ENCODE data around the gene ICE2. TPM values are rescaled to one million over a fixed set of nuclear protein-coding genes. Genes with fewer than 3 reads are reported as not detected.

ICE2 gene
- total RNA-seq, 1 donor from 2014 or later = 95.3 TPM

DNA sequence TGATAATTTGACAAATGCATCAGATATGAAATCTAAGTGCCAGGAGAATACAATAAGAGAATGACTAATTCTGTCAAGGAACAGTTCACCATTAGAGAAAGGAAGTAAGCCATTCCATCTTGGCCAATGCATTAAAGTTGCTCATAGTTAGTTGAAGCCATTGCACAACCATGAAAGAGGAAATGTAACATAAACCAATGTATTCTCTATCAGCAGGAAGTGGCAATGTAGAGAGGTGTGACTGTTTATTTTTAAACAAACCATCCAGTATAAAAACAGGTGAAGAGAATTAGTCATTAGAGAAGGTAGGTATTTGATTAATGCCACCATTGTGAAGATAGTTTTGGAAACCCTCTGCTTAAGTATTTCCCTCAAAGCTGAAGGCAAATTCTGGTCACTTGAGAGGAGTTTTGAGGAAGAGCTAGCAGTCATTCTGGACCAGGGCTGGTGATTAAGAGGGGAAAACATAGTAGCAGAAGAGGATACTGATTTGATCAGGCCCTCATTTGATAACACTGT, 70.4 kb downstream of the ICE2 start:
- Histone ChIP-seq H2AFZ (replicated peaks) (no peak overlapping the region), H3K27ac (no peak overlapping the region), H3K9me3 (ENCODE audit: low read depth) (no peaks in the 10 kb centered on the region), H3K79me2 (ENCODE audit: low read depth) (no peaks in the 10 kb centered on the region), H3K27me3 (no peaks in the 10 kb centered on the region), H4K20me1 (ENCODE audit: low read depth) (no peaks in the 10 kb centered on the region), H3K4me3 (no peak overlapping the region), H3F3A (ENCODE audit: low read depth) (no peaks in the 10 kb centered on the region), H3K4me2 (no peak overlapping the region), H3K9ac (no peak overlapping the region), H3K36me3 (no peaks in the 10 kb centered on the region), H3K4me1 (peaks cover 13% of the 10 kb centered on the region)
- H3K27me3 Mint-ChIP-seq (ENCODE audit: insufficient read depth, low read depth) = peaks cover 2% of the 10 kb centered on the region
- TF ChIP-seq EZH2phosphoT487 (IDR thresholded peaks at IDR 0.05) (no peak), EZH2 (IDR thresholded peaks at IDR 0.05) (no peak)
- TF ChIP-seq, protein P1, sequence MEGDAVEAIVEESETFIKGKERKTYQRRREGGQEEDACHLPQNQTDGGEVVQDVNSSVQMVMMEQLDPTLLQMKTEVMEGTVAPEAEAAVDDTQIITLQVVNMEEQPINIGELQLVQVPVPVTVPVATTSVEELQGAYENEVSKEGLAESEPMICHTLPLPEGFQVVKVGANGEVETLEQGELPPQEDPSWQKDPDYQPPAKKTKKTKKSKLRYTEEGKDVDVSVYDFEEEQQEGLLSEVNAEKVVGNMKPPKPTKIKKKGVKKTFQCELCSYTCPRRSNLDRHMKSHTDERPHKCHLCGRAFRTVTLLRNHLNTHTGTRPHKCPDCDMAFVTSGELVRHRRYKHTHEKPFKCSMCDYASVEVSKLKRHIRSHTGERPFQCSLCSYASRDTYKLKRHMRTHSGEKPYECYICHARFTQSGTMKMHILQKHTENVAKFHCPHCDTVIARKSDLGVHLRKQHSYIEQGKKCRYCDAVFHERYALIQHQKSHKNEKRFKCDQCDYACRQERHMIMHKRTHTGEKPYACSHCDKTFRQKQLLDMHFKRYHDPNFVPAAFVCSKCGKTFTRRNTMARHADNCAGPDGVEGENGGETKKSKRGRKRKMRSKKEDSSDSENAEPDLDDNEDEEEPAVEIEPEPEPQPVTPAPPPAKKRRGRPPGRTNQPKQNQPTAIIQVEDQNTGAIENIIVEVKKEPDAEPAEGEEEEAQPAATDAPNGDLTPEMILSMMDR (IDR thresholded peaks at IDR 0.05) = no peak
- no peaks in the 10 kb centered on the region for H3K36me3 Mint-ChIP-seq
- DNase-seq (ENCODE audit: low spot score) = no peak
- no peak overlapping the region for H3K27ac Mint-ChIP-seq
- no peaks in the 10 kb centered on the region for H3K9me3 Mint-ChIP-seq
- H3K4me1 Mint-ChIP-seq = peaks cover 12% of the 10 kb centered on the region
- H3K4me3 Mint-ChIP-seq = no peak overlapping the region

DNA sequence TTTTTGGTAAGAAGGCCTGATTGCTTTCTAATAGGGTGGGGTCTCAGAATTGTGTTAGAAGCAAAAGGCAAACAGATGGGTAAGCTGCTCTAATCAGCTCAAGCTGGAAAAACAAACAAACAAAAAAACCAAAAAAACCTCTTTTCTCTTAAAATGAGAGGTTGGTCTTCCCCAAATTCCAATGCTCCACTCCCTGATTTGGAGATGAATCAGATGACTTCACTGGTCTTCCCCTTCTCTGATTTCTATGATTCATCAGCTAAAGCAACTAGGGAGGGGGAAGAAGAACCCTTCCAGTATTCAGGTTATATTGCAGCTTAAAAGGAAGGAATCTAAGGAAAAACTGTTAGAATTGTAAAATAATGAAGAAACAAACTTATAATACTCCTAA, 71.5 kb downstream of the ICE2 start:
- Histone ChIP-seq H2AFZ (replicated peaks) (no peak overlapping the region), H3K4me1 (peaks cover 13% of the 10 kb centered on the region), H3K4me3 (no peak overlapping the region), H3K9ac (no peak overlapping the region), H3K36me3 (no peaks in the 10 kb centered on the region), H3K9me3 (ENCODE audit: low read depth) (no peaks in the 10 kb centered on the region), H3K27ac (no peak overlapping the region), H3F3A (ENCODE audit: low read depth) (no peaks in the 10 kb centered on the region), H3K4me2 (no peak overlapping the region), H3K79me2 (ENCODE audit: low read depth) (no peaks in the 10 kb centered on the region), H3K27me3 (no peaks in the 10 kb centered on the region), H4K20me1 (ENCODE audit: low read depth) (no peaks in the 10 kb centered on the region)
- Mint-ChIP-seq H3K27ac (no peak overlapping the region), H3K36me3 (no peaks in the 10 kb centered on the region), H3K4me1 (peaks cover 9% of the 10 kb centered on the region), H3K4me3 (no peak overlapping the region), H3K9me3 (no peaks in the 10 kb centered on the region), H3K27me3 (ENCODE audit: insufficient read depth, low read depth) (peaks cover 2% of the 10 kb centered on the region)
- no peak for DNase-seq (ENCODE audit: low spot score)
- TF ChIP-seq EZH2 (IDR thresholded peaks at IDR 0.05) = no peak
- TF ChIP-seq EZH2phosphoT487 (IDR thresholded peaks at IDR 0.05) = no peak
- TF ChIP-seq, protein P1 (IDR thresholded peaks at IDR 0.05) = no peak

DNA sequence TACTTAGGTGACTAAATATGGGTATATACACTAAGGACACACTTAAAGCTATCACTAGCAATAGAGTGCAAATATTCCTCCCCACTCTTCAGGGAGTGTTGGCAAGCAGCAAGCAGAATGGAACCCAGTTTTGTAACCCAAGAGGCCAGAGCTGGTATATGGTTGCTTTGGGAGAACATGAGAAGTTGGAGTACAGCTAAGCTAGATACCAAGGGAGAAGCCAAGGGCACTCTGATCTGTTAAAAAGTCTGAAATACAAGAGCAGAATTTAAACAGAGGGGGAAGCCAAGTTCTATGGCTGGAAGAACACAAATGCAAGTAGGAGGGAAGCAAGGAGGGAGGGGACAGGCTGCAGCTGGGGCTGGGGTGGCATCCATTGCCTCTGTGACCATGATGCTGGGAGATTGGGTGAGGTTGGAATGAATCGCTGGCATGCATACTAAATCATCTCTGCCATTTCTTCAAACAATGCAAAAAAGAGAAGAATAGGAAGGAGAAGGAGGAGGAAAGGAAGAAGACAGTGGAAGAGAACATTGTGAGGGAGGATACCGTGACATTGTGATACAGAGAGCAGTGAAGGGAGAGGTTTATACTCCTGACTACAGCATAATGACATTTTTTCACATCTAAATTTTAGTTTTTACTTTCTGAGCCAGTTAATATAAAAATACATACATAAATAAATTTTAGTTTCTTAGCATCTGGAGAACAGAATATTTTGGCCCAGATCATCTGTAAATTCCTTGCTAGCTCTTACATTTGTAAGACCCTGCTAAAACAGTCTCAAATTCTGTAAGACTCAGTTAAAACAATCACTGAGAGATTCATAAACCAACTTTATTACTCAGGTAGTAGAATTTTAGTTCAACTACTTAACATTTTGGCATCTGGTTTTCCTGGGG, 72.2 kb downstream of the ICE2 start:
- Histone ChIP-seq H3K4me1 (peaks cover 13% of the 10 kb centered on the region), H4K20me1 (ENCODE audit: low read depth) (no peaks in the 10 kb centered on the region), H3K27ac (no peak overlapping the region), H3K4me3 (no peak overlapping the region), H3K9me3 (ENCODE audit: low read depth) (no peaks in the 10 kb centered on the region), H3K36me3 (no peaks in the 10 kb centered on the region), H3F3A (ENCODE audit: low read depth) (no peaks in the 10 kb centered on the region), H3K79me2 (ENCODE audit: low read depth) (no peaks in the 10 kb centered on the region), H3K27me3 (no peaks in the 10 kb centered on the region), H2AFZ (replicated peaks) (no peak overlapping the region), H3K9ac (no peak overlapping the region), H3K4me2 (no peak overlapping the region)
- Mint-ChIP-seq H3K4me1 (peaks cover 9% of the 10 kb centered on the region), H3K27me3 (ENCODE audit: insufficient read depth, low read depth) (peaks cover 2% of the 10 kb centered on the region), H3K4me3 (no peak overlapping the region), H3K27ac (no peak overlapping the region), H3K36me3 (no peaks in the 10 kb centered on the region), H3K9me3 (no peaks in the 10 kb centered on the region)
- no peak for DNase-seq (ENCODE audit: low spot score)
- no peak for TF ChIP-seq EZH2 (IDR thresholded peaks at IDR 0.05)
- TF ChIP-seq, protein P1 (IDR thresholded peaks at IDR 0.05) = no peak
